GM23338 (cell line): Measurements from ENCODE around the gene MID1. TPM values are rescaled to one million over a fixed set of nuclear protein-coding genes. Genes with fewer than 3 reads are reported as not detected.

ENCODE experiments used
- ATAC-seq: fragments of 200-7000 bp; cut with Tn5 transposase; 3 replicates; pipeline ENCODE4 v1.9.1; 2020
- DNase-seq: peaks from one replicate; pipeline ENCODE4 v3.0.0-alpha.2; 2015; ENCODE audit warnings: low spot score
- H2AFZ ChIP-seq: fragments of 200-600 bp; sonication (generic); 2 replicates; pipeline ENCODE4 v1.8.0; 2016; ENCODE audit warnings: antibody characterized with exemption, mild to moderate bottlenecking, moderate library complexity
- H3F3A ChIP-seq: fragments of 200-600 bp; sonication (generic); replicated peaks from 2 replicates; pipeline ENCODE4 v1.8.0; 2017; ENCODE audit warnings: antibody characterized with exemption, mixed run types, low read depth
- H3K27ac ChIP-seq: fragments of 200-600 bp; sonication (generic); 2 replicates; pipeline ENCODE4 v1.6.1; 2016; ENCODE audit warnings: low read depth
- H3K27me3 ChIP-seq: fragments of 200-600 bp; sonication (generic); 2 replicates; pipeline ENCODE4 v1.8.0; 2016; ENCODE audit warnings: mild to moderate bottlenecking, mixed run types, moderate library complexity; ENCODE audit not compliant: insufficient read depth
- H3K36me3 ChIP-seq: fragments of 200-600 bp; sonication (generic); 2 replicates; pipeline ENCODE4 v1.8.0; 2016; ENCODE audit warnings: mild to moderate bottlenecking; ENCODE audit not compliant: insufficient read depth
- H3K4me1 ChIP-seq: fragments of 200-600 bp; sonication (generic); 2 replicates; pipeline ENCODE4 v1.8.0; 2016; ENCODE audit warnings: mild to moderate bottlenecking, moderate library complexity; ENCODE audit not compliant: insufficient read depth
- H3K4me2 ChIP-seq: fragments of 200-600 bp; sonication (generic); 2 replicates; pipeline ENCODE4 v1.7.1; 2017; ENCODE audit warnings: mixed run types
- H3K4me3 ChIP-seq: fragments of 200-600 bp; sonication (generic); 2 replicates; pipeline ENCODE4 v1.6.1; 2016; ENCODE audit warnings: mixed run types
- H3K79me2 ChIP-seq: fragments of 200-600 bp; sonication (generic); replicated peaks from 2 replicates; pipeline ENCODE4 v1.8.0; 2017; ENCODE audit warnings: mild to moderate bottlenecking; ENCODE audit not compliant: insufficient read depth
- H3K9me2 ChIP-seq: fragments of 200-600 bp; sonication (generic); 2 replicates; pipeline ENCODE4 v1.8.0; 2017; ENCODE audit not compliant: insufficient read depth
- H4K20me1 ChIP-seq: fragments of 200-600 bp; sonication (generic); replicated peaks from 2 replicates; pipeline ENCODE4 v1.8.0; 2017; ENCODE audit warnings: mild to moderate bottlenecking; ENCODE audit not compliant: insufficient read depth
- H3K27ac Mint-ChIP-seq: 2 replicates; pipeline ENCODE4 v1.8.0; 2020; ENCODE audit warnings: inconsistent platforms, mild to moderate bottlenecking, moderate library complexity, mixed read lengths
- H3K27me3 Mint-ChIP-seq: 3 replicates; pipeline ENCODE4 v1.8.0; 2022; ENCODE audit warnings: low read depth, mild to moderate bottlenecking, moderate library complexity, mixed read lengths, inconsistent platforms; ENCODE audit not compliant: insufficient read depth, poor library complexity
- H3K36me3 Mint-ChIP-seq: 3 replicates; pipeline ENCODE4 v1.8.0; 2021; ENCODE audit warnings: low read depth, mild to moderate bottlenecking, inconsistent platforms, moderate library complexity, mixed read lengths
- H3K4me1 Mint-ChIP-seq: 3 replicates; pipeline ENCODE4 v1.8.0; 2020; ENCODE audit warnings: mild to moderate bottlenecking, inconsistent platforms, mixed read lengths
- H3K4me3 Mint-ChIP-seq: 3 replicates; pipeline ENCODE4 v1.8.0; 2021; ENCODE audit warnings: moderate library complexity, mild to moderate bottlenecking, inconsistent platforms, mixed read lengths
- H3K9me3 Mint-ChIP-seq: 3 replicates; pipeline ENCODE4 v1.8.0; 2020; ENCODE audit warnings: moderate library complexity, mild to moderate bottlenecking, inconsistent platforms, mixed read lengths
- CREB1 ChIP-seq: fragments of 250-450 bp; sonication (Bioruptor Pico); IDR thresholded peaks from 2 replicates; pipeline ENCODE4 v1.5.0; 2020; ENCODE audit warnings: low read depth, mild to moderate bottlenecking, moderate library complexity
- ETS1 ChIP-seq: IDR thresholded peaks from 2 replicates; pipeline ENCODE4 v1.6.1; 2016; ENCODE audit warnings: antibody characterized with exemption
- EZH2 ChIP-seq: fragments of 200-600 bp; sonication (generic); IDR thresholded peaks from one replicate; pipeline ENCODE4 v1.8.0; 2017; ENCODE audit warnings: antibody characterized with exemption, mild to moderate bottlenecking, low read depth; ENCODE audit not compliant: unreplicated experiment
- EZH2phosphoT487 ChIP-seq: fragments of 200-600 bp; sonication (generic); IDR thresholded peaks from one replicate; pipeline ENCODE4 v1.8.1; 2018; ENCODE audit warnings: antibody characterized with exemption; ENCODE audit not compliant: unreplicated experiment
- JUNB ChIP-seq: IDR thresholded peaks from one replicate; pipeline ENCODE4 v1.6.1; 2016; ENCODE audit warnings: antibody characterized with exemption; ENCODE audit not compliant: unreplicated experiment
- NANOG ChIP-seq: IDR thresholded peaks from 2 replicates; pipeline ENCODE4 v1.6.1; 2016; ENCODE audit warnings: antibody characterized with exemption, borderline replicate concordance
- POLR2AphosphoS5 ChIP-seq: IDR thresholded peaks from 2 replicates; pipeline ENCODE4 v1.6.1; 2016; ENCODE audit warnings: antibody characterized with exemption, low read depth
- REST ChIP-seq: IDR thresholded peaks from one replicate; pipeline ENCODE4 v1.6.1; 2018; ENCODE audit warnings: antibody characterized with exemption; ENCODE audit not compliant: unreplicated experiment
- STAT1 ChIP-seq: IDR thresholded peaks from one replicate; pipeline ENCODE4 v1.6.1; 2016; ENCODE audit warnings: antibody characterized with exemption; ENCODE audit not compliant: unreplicated experiment
- ZNF114 ChIP-seq: fragments of 250-450 bp; sonication (Bioruptor Pico); IDR thresholded peaks from 2 replicates; pipeline ENCODE4 v1.5.0; 2020; ENCODE audit warnings: mild to moderate bottlenecking, moderate library complexity
- ZNF331 ChIP-seq: fragments of 250-450 bp; sonication (Bioruptor Pico); IDR thresholded peaks from 2 replicates; pipeline ENCODE4 v1.5.0; 2020; ENCODE audit warnings: low read depth, mild to moderate bottlenecking, moderate library complexity
- polyA plus RNA-seq: library from polyadenylated mRNA; unstranded; fragments of >200 nt; fragmentation: Nextera tagmentation; extraction: Ambion mirVana; gene quantifications from 2 replicates; pipeline ENCODE4 v1.2.1, GENCODE V29; 2016
- total RNA-seq: library from RNA; depleted of rRNA; stranded (reverse); fragments of >200 nt; shearing (Covaris generic); gene quantifications from 2 replicates; pipeline ENCODE4 v1.2.3, GENCODE V29; 2014
- TF ChIP-seq, protein P1 (sequence below), 2 experiments: fragments of 200-600 bp in 1 of 2; sonication (generic) in 1 of 2; conservative IDR thresholded peaks; 2 replicates each; pipeline versions ENCODE4 v1.5.1 to v1.6.1; 2016 to 2017; ENCODE audit warnings: antibody characterized with exemption in 2 of 2, low read depth in 2 of 2, mild to moderate bottlenecking in 2 of 2, moderate library complexity in 1 of 2

Gene MID1
- total and polyA plus RNA-seq, 2 experiments from 2014 or later: 27.2 to 39.3 TPM

DNA sequence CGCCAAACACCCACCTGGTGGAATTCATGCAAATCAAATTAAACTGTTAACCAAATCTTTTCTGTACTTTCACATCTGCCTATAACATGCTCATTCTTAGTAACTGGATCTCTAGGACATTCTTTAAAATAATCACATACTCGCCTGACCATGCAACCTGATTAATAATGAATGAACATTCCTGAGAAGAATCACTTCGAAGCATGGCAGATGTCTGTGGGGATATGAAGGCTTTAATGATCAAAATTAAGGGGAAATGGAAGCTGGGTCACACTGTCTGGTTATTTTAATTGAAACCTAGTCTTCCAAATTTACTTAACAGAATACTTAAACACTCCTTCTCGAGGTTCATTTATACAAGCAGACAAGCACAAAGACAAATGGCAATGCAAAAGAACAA, 44.2 kb downstream of the MID1 start (continued):
- TF ChIP-seq ZNF114 (CRISPR knock-in tag) (no peak), STAT1 (no peak), JUNB (no peak), EZH2phosphoT487 (no peak), ETS1 (no peak), POLR2AphosphoS5 (no peak)
- TF ChIP-seq, protein P1, sequence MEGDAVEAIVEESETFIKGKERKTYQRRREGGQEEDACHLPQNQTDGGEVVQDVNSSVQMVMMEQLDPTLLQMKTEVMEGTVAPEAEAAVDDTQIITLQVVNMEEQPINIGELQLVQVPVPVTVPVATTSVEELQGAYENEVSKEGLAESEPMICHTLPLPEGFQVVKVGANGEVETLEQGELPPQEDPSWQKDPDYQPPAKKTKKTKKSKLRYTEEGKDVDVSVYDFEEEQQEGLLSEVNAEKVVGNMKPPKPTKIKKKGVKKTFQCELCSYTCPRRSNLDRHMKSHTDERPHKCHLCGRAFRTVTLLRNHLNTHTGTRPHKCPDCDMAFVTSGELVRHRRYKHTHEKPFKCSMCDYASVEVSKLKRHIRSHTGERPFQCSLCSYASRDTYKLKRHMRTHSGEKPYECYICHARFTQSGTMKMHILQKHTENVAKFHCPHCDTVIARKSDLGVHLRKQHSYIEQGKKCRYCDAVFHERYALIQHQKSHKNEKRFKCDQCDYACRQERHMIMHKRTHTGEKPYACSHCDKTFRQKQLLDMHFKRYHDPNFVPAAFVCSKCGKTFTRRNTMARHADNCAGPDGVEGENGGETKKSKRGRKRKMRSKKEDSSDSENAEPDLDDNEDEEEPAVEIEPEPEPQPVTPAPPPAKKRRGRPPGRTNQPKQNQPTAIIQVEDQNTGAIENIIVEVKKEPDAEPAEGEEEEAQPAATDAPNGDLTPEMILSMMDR (conservative IDR thresholded peaks at IDR 0.05; ENCODE audit: low read depth in 2 of 2): no peak

DNA sequence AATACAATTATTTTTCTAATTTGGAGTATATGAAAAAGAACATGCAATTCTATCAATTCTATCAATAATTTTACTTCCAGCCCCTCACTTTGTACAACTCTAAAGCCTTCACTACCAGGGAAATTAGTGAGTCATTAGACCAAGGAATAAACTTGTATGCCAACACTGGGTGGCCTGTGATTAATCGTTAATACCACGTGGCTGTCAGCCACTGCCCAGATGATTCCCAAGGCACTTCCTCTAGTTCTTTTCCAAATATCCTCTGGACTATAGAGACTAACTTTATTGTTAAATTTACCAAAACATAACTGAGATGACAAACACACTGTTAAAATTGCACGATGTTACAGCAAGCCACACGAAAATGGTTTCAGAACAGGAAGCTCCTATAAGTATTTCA, 45.7 kb downstream of the MID1 start:
- H3K27me3 Mint-ChIP-seq: peaks cover 5% of the 10 kb centered on the region
- ATAC-seq: no peak
- H2AFZ ChIP-seq: no peak overlapping the region
- H3K79me2 ChIP-seq: peaks cover 100% of the 10 kb centered on the region
- peaks cover 28% of the 10 kb centered on the region for H3K4me1 Mint-ChIP-seq
- H3K4me3 ChIP-seq: no peak overlapping the region
- peaks cover 9% of the 10 kb centered on the region for H3K9me3 Mint-ChIP-seq
- no peak overlapping the region for H3K27ac Mint-ChIP-seq
- H3K4me2 ChIP-seq: no peak overlapping the region
- H3K36me3 ChIP-seq: no peaks in the 10 kb centered on the region
- TF ChIP-seq EZH2phosphoT487: no peak
- DNase-seq: no peak
- H3K4me3 Mint-ChIP-seq: no peak overlapping the region
- H3F3A ChIP-seq: no peaks in the 10 kb centered on the region
- no peaks in the 10 kb centered on the region; the same call in 1 of the 2 replicates for H4K20me1 ChIP-seq
- peaks cover 24% of the 10 kb centered on the region for H3K36me3 Mint-ChIP-seq
- H3K27me3 ChIP-seq: no peaks in the 10 kb centered on the region
- no peak overlapping the region for H3K27ac ChIP-seq
- H3K9me2 ChIP-seq: no peaks in the 10 kb centered on the region
- H3K4me1 ChIP-seq: peaks cover 10% of the 10 kb centered on the region

DNA sequence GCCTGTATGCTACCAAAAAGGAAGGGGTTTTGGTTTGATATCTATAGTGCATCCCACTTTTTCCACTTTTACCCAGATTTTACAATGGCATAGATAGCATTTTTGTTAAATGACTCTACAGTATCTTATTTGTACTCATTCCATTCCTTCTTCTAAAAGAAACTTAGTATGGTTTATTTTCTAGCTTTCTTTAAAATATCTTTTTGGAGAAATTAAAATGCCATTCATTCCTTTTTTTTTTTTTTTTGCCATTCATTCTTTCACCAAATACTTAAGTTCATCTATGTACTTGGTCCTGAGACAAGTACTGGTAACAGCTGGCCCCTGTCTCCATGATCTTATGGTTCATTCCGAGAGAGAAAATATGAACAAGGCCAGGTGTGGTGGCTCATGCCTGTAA, 49.1 kb downstream of the MID1 start:
- peaks cover 21% of the 10 kb centered on the region for H3K4me1 Mint-ChIP-seq
- no peaks in the 10 kb centered on the region for H4K20me1 ChIP-seq
- no peak overlapping the region for H3K4me2 ChIP-seq
- no peaks in the 10 kb centered on the region for H3K27me3 ChIP-seq
- ATAC-seq: no peak
- peaks cover 90% of the 10 kb centered on the region for H3K79me2 ChIP-seq
- no peak for DNase-seq
- no peak overlapping the region for H3K27ac Mint-ChIP-seq
- no peak overlapping the region for H2AFZ ChIP-seq
- no peak overlapping the region for H3K4me3 Mint-ChIP-seq
- peaks cover 9% of the 10 kb centered on the region for H3K9me3 Mint-ChIP-seq
- no peaks in the 10 kb centered on the region for H3K4me1 ChIP-seq
- no peak overlapping the region for H3K4me3 ChIP-seq
- peaks cover 37% of the 10 kb centered on the region for H3K36me3 Mint-ChIP-seq
- peaks cover 1% of the 10 kb centered on the region for H3K27me3 Mint-ChIP-seq
- no peak overlapping the region for H3K27ac ChIP-seq
- H3K36me3 ChIP-seq: no peaks in the 10 kb centered on the region
- no peaks in the 10 kb centered on the region for H3K9me2 ChIP-seq
- no peaks in the 10 kb centered on the region for H3F3A ChIP-seq
- TF ChIP-seq EZH2 (no peak), JUNB (no peak), REST (no peak), NANOG (no peak), CREB1 (no peak), POLR2AphosphoS5 (no peak), EZH2phosphoT487 (no peak), ZNF331 (CRISPR knock-in tag) (no peak), STAT1 (no peak), ETS1 (no peak)
- TF ChIP-seq, protein P1 (conservative IDR thresholded peaks at IDR 0.05; ENCODE audit: low read depth in 2 of 2): no peak
